Right ventricle myocardium superior (tissue), 1 donor: ENCODE results near the gene NLRP6. TPM values are rescaled to one million over a fixed set of nuclear protein-coding genes. Genes with fewer than 3 reads are reported as not detected.
"Not testable (repeated sequence)": the region's sequence is repeated elsewhere in the genome, so short reads cannot be mapped to it uniquely, and the experiment has no call there.

ENCODE experiments used
- ATAC-seq: fragments of 200-7000 bp; cut with Tn5 transposase; one replicate; pipeline ENCODE4 v1.9.1; 2020; ENCODE audit warnings: mild to moderate bottlenecking; ENCODE audit not compliant: poor library complexity
- DNase-seq: peaks from one replicate; pipeline ENCODE4 v3.0.0-alpha.2; 2020
- intact Hi-C: fragments of 100-400 bp; cut with DNase I; formaldehyde crosslinking; loops from one replicate; pipeline ENCODE4 v1.11.2; 2022
- total RNA-seq: library from RNA; stranded (reverse); fragmentation: NEBNext Ultra II Directional; extraction: Animal tissue kit (Norgen Biotek cat#: 25700); gene quantifications from one replicate; pipeline ENCODE4 v1.2.1, GENCODE V29; 2021
- donor health status: DM: no; HTN: yes; CAD: no; lungs with severe emphysema.

The NLRP6 gene
- total RNA-seq, 1 donor from 2014 or later = 0.11 TPM

GRCh38 chr11:299081-299891 lies 21.1 kb downstream of the NLRP6 start, which contains the start of gene IFITM5:
Gene IFITM5, minus strand, starts transcription at chr11:299526. Its CDS starts 36 bp downstream, at chr11:299490.
- intact Hi-C loops = no loop called here
- DNase-seq (peak; percentile 35), ATAC-seq (no peak)

- DNase-seq (peak; percentile 43), ATAC-seq (no peak)
- intact Hi-C loops = loop anchor here (5.0 kb wide), 1 partner anchor 62 kb away; no protein-coding TSS in a partner anchor
Measured at GRCh38 chr11:299951-300735, 21.9 kb downstream of the NLRP6 start.

GRCh38 chr11:303363-303762 lies 25.2 kb downstream of the NLRP6 start:
- DNase-seq (peak; percentile 37), ATAC-seq (no peak)
- intact Hi-C loops = loop anchor here (5.0 kb wide), 1 partner anchor 59 kb away; no protein-coding TSS in a partner anchor

- intact Hi-C loops = loop anchor here (5.0 kb wide), 1 partner anchor 58 kb away; no protein-coding TSS in a partner anchor
- DNase-seq (peak; percentile 42), ATAC-seq (no peak)
Measured at GRCh38 chr11:304061-304506, 25.9 kb downstream of the NLRP6 start.

- ATAC-seq (peak; percentile 23), DNase-seq (peak; percentile 76)
- intact Hi-C loops = loop anchor here (5.0 kb wide), 1 partner anchor 57 kb away; no protein-coding TSS in a partner anchor
Measured at GRCh38 chr11:304915-305843, 27.0 kb downstream of the NLRP6 start.

- intact Hi-C loops = no loop called here
- DNase-seq (peak; percentile 5), ATAC-seq (no peak)
Measured at GRCh38 chr11:305844-306211, 27.6 kb downstream of the NLRP6 start.

GRCh38 chr11:306645-307371 lies 28.6 kb downstream of the NLRP6 start:
- ATAC-seq = no peak
- intact Hi-C loops = no loop called here
- DNase-seq = peak; percentile 39

- ATAC-seq (peak; percentile 61), DNase-seq (peak; percentile 86)
- intact Hi-C loops = not testable (repeated sequence)
Measured at GRCh38 chr11:307766-308708, 29.8 kb downstream of the NLRP6 start, which contains the start of gene IFITM2. Gene IFITM2, plus strand, starts transcription at chr11:307816. Its CDS starts 377 bp downstream, at chr11:308193.

GRCh38 chr11:308740-309665 lies 30.8 kb downstream of the NLRP6 start:
- ATAC-seq, intact Hi-C loops: not testable (repeated sequence)
- DNase-seq = peak; percentile 48

- intact Hi-C loops = not testable (repeated sequence)
- ATAC-seq = peak; percentile 6
- DNase-seq = peak; percentile 40
Measured at GRCh38 chr11:309979-310572, 31.9 kb downstream of the NLRP6 start.

- peak; percentile 74 for ATAC-seq
- peak; percentile 47 for DNase-seq
- intact Hi-C loops = not testable (repeated sequence)
Measured at GRCh38 chr11:311013-311748, 33.0 kb downstream of the NLRP6 start.

- intact Hi-C loops = no loop called here
- ATAC-seq = no peak
- peak; percentile 40 for DNase-seq
Measured at GRCh38 chr11:312092-312816, 34.0 kb downstream of the NLRP6 start.

GRCh38 chr11:313304-313786 lies 35.1 kb downstream of the NLRP6 start:
- ATAC-seq (no peak), DNase-seq (peak; percentile 45)
- intact Hi-C loops = no loop called here
